RWPE2 (cell line): ENCODE results near the gene THTPA.
"Not testable (repeated sequence)": the region's sequence is repeated elsewhere in the genome, so short reads cannot be mapped to it uniquely, and the experiment has no call there.

ENCODE experiments used
- ATAC-seq: fragments of 200-7000 bp; cut with Tn5 transposase; 3 replicates; pipeline ENCODE4 v1.9.1; 2021; ENCODE audit warnings: low read depth
- DNase-seq: peaks from one replicate; pipeline ENCODE4 v3.0.0-alpha.2; 2020; ENCODE audit warnings: low spot score
- H3K27ac ChIP-seq: fragments of 450-650 bp; 2 replicates; pipeline ENCODE4 v1.5.1; 2017; ENCODE audit warnings: mild to moderate bottlenecking; ENCODE audit not compliant: poor library complexity, severe bottlenecking
- H3K27me3 ChIP-seq: fragments of 250-450 bp; sonication (Bioruptor Pico); 2 replicates; pipeline ENCODE4 v1.5.1; 2021; ENCODE audit warnings: mild to moderate bottlenecking, moderate library complexity; ENCODE audit not compliant: insufficient read depth, poor library complexity, severe bottlenecking
- H3K36me3 ChIP-seq: fragments of 250-450 bp; sonication (Bioruptor Pico); 2 replicates; pipeline ENCODE4 v1.5.1; 2020; ENCODE audit warnings: low read depth, mild to moderate bottlenecking, moderate library complexity
- H3K4me1 ChIP-seq: fragments of 250-450 bp; sonication (Bioruptor Pico); 2 replicates; pipeline ENCODE4 v1.5.1; 2021; ENCODE audit warnings: mild to moderate bottlenecking, moderate library complexity; ENCODE audit not compliant: insufficient read depth, poor library complexity, severe bottlenecking
- H3K4me3 ChIP-seq: fragments of 250-450 bp; sonication (Bioruptor Pico); 2 replicates; pipeline ENCODE4 v1.5.1; 2021; ENCODE audit warnings: mild to moderate bottlenecking, moderate library complexity; ENCODE audit not compliant: severe bottlenecking
- H3K9me3 ChIP-seq: fragments of 250-450 bp; sonication (Bioruptor Pico); 2 replicates; pipeline ENCODE4 v1.5.1; 2021; ENCODE audit warnings: mild to moderate bottlenecking, moderate library complexity; ENCODE audit not compliant: severe bottlenecking
- TF ChIP-seq, protein P1 (sequence below): fragments of 450-650 bp; IDR thresholded peaks from one replicate; pipeline ENCODE4 v1.5.1; 2017; ENCODE audit warnings: mild to moderate bottlenecking, moderate library complexity; ENCODE audit not compliant: poor library complexity, severe bottlenecking

THTPA gene

DNA sequence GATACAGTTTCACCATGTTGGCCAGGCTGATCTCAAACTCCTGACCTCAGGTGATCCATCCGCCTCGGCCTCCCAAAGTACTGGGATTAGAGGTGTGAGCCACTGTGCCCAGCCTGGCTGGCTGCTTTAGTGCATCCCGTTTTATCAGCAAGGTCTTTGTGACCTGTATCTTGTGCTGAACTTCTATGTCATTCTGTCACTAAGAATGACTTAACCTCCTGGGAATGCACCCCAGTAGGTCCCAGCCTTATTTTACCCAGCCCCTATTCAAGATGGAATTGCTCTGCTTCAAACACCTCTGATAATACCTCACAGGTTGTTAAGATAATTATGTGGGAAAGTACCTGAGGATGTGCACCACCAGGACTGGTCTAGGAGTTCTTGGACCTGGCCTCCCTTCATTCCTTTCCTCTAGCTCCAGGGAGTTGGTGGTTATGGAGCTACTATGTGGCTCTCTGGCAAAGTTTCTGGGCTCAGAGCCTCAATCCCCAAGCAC, 48.7 kb downstream of the THTPA start:
- H3K36me3 ChIP-seq, result no peaks in the 10 kb centered on the region
- no peak overlapping the region for H3K4me3 ChIP-seq
- ATAC-seq (no peak), DNase-seq (no peak)
- peaks cover 4% of the 10 kb centered on the region for H3K27me3 ChIP-seq
- no peaks in the 10 kb centered on the region for H3K9me3 ChIP-seq
- H3K4me1 ChIP-seq, result no peaks in the 10 kb centered on the region
- TF ChIP-seq, protein P1, sequence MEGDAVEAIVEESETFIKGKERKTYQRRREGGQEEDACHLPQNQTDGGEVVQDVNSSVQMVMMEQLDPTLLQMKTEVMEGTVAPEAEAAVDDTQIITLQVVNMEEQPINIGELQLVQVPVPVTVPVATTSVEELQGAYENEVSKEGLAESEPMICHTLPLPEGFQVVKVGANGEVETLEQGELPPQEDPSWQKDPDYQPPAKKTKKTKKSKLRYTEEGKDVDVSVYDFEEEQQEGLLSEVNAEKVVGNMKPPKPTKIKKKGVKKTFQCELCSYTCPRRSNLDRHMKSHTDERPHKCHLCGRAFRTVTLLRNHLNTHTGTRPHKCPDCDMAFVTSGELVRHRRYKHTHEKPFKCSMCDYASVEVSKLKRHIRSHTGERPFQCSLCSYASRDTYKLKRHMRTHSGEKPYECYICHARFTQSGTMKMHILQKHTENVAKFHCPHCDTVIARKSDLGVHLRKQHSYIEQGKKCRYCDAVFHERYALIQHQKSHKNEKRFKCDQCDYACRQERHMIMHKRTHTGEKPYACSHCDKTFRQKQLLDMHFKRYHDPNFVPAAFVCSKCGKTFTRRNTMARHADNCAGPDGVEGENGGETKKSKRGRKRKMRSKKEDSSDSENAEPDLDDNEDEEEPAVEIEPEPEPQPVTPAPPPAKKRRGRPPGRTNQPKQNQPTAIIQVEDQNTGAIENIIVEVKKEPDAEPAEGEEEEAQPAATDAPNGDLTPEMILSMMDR, result no peak
- no peak overlapping the region for H3K27ac ChIP-seq

DNA sequence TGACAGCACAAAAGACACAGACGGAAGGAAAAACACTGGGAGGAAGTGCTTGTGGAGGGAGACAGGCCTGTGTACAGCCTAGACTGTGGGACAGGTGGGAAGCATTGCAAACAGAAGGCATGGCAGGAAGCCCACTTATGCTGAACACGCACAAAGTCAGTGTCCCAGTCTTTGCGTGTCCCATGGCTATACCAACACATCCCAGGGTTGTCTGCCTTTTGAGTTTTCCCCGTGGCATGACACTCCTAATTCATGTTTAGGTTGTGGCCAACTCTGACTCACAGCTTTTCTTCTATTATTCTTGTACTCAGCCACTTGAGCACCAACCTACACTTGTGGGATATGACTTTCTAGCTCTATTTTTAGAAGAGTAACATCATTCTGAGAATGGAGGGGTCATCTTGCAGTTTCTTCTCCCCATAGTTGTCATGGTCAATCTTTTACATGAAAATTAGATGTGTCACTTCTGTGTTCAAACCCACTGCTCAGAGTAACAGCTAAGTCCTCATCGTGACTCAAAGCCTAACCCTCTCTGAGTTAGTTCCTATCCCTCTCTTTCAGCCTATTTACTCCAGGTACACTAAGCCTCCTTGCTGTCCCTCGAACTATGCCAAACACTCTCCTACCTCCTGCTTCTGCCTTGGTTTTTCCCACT, 50.0 kb downstream of the THTPA start:
- TF ChIP-seq, protein P1, result no peak
- Histone ChIP-seq H3K36me3 (no peaks in the 10 kb centered on the region), H3K9me3 (no peaks in the 10 kb centered on the region), H3K27me3 (peaks cover 14% of the 10 kb centered on the region), H3K27ac (no peak overlapping the region), H3K4me1 (no peaks in the 10 kb centered on the region), H3K4me3 (no peak overlapping the region)
- ATAC-seq, result no peak
- no peak for DNase-seq

DNA sequence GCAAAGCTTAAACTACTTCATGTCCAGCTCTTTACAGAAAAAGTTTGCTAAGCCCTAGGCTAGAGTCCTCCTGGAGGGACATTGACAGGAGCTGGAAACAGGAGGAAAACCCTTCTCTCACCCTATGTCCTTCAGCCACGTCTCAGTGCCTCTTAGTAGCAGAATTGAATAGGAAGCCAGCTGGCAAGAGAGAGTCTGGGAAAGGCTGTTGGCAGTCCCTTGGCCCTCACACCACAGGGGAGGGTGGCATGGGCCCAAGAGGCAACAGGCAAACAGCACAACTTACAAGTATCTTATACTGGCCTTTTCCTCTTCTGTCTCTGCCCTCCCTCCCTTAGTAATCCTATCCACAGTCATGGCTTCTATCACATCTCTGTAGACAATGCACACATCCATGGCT, 52.4 kb downstream of the THTPA start:
- no peak for ATAC-seq

DNA sequence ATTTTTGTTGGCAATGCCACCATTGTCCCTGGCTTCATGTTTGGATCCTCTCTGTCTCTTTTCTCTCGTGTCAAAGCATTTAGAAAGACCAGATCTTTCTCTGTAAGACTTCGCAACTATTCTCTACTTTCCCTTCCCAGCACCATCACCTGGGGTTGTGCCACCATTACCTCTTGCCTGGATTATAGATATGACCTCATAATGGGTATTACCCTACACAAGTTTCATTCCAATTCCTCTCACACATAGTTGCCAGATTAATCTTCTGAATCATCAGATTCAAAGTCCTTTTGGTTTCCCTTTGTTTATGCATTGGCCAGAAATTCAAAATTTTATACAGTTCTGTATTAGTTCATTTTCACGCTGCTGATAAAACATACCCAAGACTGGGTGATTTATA, 52.9 kb downstream of the THTPA start:
- no peak for DNase-seq
- Histone ChIP-seq H3K4me3 (no peak overlapping the region), H3K27ac (no peak overlapping the region), H3K9me3 (no peaks in the 10 kb centered on the region), H3K4me1 (no peaks in the 10 kb centered on the region), H3K27me3 (peaks cover 35% of the 10 kb centered on the region), H3K36me3 (no peaks in the 10 kb centered on the region)
- TF ChIP-seq, protein P1, result no peak
- ATAC-seq, result no peak

More for the DNA sequence above, 52.4 kb downstream of the THTPA start:
- Histone ChIP-seq H3K4me1 (no peaks in the 10 kb centered on the region), H3K36me3 (no peaks in the 10 kb centered on the region), H3K27ac (no peak overlapping the region), H3K27me3 (peaks cover 29% of the 10 kb centered on the region), H3K4me3 (no peak overlapping the region), H3K9me3 (no peaks in the 10 kb centered on the region)
- TF ChIP-seq, protein P1, result no peak
- no peak for DNase-seq

DNA sequence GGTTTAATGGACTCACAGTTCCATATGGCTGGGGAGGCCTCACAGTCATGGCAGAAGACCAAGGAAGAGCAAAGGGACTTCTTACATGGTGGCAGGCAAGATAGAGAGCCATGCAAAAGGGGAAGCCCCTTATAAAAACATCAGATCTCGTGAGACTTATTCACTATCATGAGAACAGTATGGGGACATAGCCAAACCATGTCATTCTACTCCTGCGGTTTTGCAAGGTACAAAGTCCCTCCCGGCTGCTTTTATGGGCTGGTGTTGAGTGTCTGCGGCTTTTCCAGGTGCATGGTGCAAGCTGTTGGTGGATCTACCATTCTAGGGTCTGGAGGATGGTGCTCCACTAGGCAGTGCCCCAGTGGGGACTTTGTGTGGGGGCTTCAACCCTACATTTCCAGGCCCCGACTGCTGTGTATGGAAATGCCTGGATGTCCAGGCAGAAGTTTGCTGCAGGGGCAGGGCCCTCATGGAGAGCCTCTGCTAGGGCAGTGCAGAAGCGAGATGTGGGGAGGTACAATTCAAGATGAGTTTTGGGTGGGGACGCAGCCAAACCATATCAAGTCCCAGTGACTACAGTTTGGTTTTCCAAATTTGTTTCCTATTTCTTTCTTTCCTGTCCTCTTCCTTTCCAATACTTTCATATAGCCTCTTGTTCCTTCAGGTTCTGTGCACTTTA, 53.5 kb downstream of the THTPA start:
- ATAC-seq, result not testable (repeated sequence)

More for the DNA sequence above, 53.5 kb downstream of the THTPA start:
- DNase-seq, H3K4me1 ChIP-seq, H3K4me3 ChIP-seq, H3K9me3 ChIP-seq, H3K36me3 ChIP-seq, H3K27ac ChIP-seq: not testable (repeated sequence)
- peaks cover 36% of the 10 kb centered on the region for H3K27me3 ChIP-seq
